Lower leg skin (tissue), 3 donors: ENCODE measurements around the gene PRPF19.

Experiments used
- CTCF ChIP-seq, 3 donors: fragments of 450-650 bp; IDR thresholded peaks; one replicate each; pipeline ENCODE4 v1.5.1; 2016; ENCODE audit warnings: antibody characterized with exemption in 3 of 3, mild to moderate bottlenecking in 3 of 3, moderate library complexity in 2 of 3
- POLR2A ChIP-seq, 2 donors: fragments of 450-650 bp; IDR thresholded peaks; one replicate each; pipeline ENCODE4 v1.6.1; 2016 to 2017; ENCODE audit warnings: antibody characterized with exemption in 2 of 2, mild to moderate bottlenecking in 1 of 2, moderate library complexity in 1 of 2

DNA sequence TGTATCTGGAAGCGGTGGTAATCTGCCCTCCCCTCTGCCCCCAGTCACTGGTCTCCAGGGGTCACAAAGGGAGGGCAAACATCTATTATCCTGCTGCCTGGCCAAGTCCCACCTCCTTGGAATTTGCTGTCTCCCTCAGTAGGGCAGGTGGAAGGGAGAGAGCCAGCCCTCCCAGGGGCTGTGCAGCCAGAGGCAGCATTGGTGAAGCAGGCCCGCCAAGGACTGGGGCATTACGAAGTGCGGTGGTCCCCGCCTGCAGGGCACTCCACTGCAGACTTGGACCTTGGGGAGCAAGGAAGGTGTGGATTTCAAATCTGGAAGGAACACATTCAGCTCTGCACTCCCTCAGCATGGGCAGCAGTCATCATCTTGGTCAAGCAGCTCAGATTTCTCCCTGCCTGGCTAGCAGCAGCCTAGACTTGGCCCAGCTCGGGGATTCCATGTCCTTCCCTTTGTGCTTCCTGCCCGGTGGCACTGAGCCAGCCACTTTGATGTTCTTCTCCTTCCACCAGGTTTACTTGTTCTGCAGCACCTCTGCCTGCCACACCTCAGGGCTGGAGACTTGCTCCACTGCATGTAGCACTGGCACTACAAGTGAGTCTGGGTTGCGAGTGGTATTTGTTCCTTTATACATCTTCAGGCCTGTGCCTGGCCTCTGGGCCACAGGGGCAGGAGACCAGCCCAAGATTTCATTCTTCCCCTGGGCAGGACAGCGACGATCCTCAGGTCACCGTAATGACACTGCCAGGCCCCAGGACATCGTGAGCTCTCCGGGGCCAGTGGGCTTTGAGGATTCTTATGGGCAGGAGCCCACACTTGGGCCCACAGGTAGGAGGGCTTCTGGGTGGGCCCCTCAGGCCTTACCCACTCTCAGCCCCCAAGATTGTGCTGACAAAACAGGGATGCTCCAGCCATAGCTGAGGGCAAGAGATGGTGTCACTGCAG lies 31.7 kb downstream of the PRPF19 start:
- TF ChIP-seq POLR2A (IDR thresholded peaks at IDR 0.05) = no peak
- no peak for TF ChIP-seq CTCF (IDR thresholded peaks at IDR 0.05)
